VCaP (cell line): ENCODE measurements around the gene RAET1L.
"Not testable (repeated sequence)": the region's sequence is repeated elsewhere in the genome, so short reads cannot be mapped to it uniquely, and the experiment has no call there.

ENCODE experiments used
- H3K27ac ChIP-seq: fragments of 450-650 bp; 2 replicates; pipeline ENCODE4 v1.5.1; 2017
- TF ChIP-seq, protein P1 (sequence below): fragments of 450-650 bp; conservative IDR thresholded peaks from 2 replicates; pipeline ENCODE4 v1.5.1; 2017; ENCODE audit warnings: mild to moderate bottlenecking, moderate library complexity

Gene RAET1L

DNA sequence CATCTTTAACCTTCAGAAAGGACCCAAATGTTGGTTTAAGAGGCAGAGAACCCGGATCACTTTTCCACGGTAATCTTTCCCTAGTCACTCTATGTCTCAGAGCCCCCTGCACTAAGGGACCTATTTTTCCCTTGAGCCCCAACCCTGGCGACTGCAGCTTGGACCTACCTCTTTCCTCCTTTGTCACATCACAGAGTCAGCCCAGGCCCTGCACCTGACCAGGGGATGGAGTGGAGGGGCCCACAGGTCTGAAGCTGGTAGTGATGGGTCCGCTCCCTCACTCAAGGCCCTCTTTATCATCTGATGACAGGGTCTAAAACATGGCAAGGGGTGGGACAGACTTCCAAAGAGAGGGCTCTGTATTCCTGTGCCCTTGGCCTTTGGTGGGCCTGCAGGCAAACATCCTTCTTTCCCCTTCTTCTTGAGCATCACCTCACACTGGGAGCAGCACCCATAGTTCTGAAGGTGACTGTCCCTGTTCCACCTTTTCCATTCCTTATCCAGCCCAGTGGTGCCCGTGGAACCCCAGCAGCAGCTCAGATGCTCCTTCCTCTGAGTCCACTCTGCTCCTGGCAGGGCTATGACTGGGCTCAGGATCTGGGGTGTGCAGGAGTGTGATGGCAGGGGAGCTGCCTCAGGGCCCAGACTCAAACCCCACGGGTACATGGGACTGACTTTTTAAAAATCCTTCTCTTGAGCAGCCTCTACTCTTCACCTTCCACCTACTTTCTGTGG, 6.3 kb downstream of the RAET1L start:
- TF ChIP-seq, protein P1, sequence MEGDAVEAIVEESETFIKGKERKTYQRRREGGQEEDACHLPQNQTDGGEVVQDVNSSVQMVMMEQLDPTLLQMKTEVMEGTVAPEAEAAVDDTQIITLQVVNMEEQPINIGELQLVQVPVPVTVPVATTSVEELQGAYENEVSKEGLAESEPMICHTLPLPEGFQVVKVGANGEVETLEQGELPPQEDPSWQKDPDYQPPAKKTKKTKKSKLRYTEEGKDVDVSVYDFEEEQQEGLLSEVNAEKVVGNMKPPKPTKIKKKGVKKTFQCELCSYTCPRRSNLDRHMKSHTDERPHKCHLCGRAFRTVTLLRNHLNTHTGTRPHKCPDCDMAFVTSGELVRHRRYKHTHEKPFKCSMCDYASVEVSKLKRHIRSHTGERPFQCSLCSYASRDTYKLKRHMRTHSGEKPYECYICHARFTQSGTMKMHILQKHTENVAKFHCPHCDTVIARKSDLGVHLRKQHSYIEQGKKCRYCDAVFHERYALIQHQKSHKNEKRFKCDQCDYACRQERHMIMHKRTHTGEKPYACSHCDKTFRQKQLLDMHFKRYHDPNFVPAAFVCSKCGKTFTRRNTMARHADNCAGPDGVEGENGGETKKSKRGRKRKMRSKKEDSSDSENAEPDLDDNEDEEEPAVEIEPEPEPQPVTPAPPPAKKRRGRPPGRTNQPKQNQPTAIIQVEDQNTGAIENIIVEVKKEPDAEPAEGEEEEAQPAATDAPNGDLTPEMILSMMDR, result no peak

DNA sequence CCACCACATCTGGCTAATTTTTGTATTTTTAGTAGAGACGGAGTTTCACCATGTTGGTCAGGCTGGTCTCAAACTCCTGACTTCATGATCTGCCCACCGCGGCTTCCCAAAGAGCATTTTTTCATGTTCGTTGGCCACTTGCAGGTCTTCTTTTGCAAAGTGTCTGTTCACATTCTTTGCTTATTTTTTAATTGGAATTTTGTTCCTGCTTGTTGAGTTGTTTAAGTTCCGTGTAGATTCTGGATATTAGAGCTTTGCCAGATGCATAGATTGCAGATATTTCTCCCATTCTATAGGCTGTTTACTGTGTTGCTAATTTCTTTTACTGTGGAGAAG, 8.2 kb downstream of the RAET1L start:
- not testable (repeated sequence) for H3K27ac ChIP-seq
- TF ChIP-seq, protein P1, result peak; percentile 48

More for the DNA sequence above, 6.3 kb downstream of the RAET1L start:
- no peak overlapping the region for H3K27ac ChIP-seq

GRCh38 chr6:150016324-150017185, 8.8 kb downstream of the RAET1L start:
- TF ChIP-seq, protein P1, result peak; percentile 71
- no peak overlapping the region for H3K27ac ChIP-seq

DNA sequence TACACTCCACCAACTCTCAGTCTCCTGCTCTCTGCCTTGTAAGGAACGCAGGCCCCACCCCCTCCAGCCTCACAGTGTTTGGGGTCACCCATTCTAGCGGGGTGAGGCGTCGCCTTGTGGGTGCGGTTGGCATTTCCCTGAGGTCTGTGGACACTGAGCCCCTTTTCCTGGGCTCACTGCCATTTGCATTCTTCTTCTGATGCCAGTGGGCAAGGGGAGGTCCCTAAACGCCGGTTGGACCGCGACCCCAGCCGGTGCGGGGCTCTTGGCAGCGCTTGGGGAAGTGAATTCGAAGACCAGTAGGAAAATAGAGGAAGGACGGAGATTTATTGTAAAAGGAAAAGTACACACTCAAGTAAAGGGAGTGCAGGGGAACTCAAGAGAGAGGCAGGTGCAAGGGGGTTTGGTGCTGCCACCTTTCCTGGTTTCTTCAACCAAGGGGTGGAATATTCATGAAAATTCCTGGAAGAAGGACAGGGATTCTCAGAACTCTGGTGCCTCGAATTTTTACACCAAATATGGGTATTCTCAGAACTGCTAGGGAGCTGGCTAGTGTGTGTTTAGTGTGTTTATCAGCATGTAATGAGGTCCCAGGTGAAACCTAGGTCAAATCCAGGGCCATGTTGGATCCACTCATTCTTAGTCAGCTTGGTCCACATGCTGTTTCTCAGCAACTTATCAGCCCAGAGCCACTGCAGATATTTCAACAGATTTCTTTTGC, 9.9 kb downstream of the RAET1L start:
- H3K27ac ChIP-seq, result not testable (repeated sequence)

GRCh38 chr6:150014623-150015280, 10.6 kb downstream of the RAET1L start:
- not testable (repeated sequence) for H3K27ac ChIP-seq

DNA sequence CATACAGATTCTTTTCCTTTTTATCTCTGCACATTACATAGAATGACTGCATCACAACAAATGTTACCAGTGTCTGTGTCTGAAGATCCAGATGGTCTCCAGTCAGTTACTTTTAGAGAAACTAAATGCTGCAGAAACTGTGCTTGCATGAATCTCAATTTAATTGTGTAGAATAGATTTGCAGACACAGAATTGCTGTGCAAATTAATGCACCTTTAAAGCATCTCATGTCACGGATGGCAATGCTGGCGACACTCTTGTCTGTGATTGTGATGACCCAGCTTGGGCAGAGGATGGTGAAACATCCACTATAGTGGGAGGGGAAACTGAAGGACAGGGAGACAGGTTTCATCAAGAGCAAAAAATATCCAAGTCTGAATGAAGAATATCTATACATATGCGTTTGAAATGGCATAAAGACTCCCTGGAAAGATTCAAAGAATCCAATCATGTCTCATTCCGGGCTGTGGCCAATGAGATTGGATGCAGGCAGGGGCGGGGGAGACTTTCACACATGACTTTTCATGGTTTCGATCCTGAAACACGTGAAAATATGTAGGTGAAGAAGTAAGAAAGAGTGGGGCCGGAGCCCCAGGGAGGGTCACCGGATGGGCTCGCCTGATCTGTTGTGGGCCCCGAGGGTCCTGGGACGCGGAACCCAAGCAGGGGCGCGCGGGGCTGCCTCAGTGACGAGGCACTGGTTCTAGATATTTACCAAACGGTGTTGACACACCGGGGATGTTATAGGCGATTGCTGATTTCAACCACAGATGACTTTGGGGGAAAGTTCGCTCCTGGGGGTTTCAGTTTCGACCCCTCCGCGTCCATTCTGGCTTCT, 11.3 kb downstream of the RAET1L start:
- not testable (repeated sequence) for H3K27ac ChIP-seq

GRCh38 chr6:150012846-150013784, 12.2 kb downstream of the RAET1L start:
- not testable (repeated sequence) for H3K27ac ChIP-seq

DNA sequence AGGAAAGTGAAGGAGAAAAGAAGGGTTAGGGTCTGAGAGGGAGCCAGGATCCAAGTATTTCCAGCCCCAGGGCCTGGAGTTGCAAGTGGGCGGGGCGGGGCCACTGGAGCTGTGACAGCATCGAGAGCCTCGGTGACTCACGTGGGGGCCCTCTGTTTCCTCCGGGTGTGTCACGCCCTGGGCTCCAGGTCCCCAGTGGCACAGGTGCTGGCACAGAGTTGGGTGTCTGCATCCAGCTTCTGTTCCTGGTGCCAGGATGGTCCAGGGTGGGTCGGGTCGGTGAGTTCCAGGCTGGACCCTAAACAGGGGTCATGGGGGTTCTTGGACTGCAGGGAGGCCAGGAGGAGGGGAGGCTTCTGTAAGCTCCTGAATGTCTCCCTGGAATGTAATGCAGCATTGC, 16.7 kb downstream of the RAET1L start:
- no peak overlapping the region for H3K27ac ChIP-seq
- TF ChIP-seq, protein P1, result no peak
